ENCODE data around the gene KLHDC8A.

KLHDC8A gene

DNA sequence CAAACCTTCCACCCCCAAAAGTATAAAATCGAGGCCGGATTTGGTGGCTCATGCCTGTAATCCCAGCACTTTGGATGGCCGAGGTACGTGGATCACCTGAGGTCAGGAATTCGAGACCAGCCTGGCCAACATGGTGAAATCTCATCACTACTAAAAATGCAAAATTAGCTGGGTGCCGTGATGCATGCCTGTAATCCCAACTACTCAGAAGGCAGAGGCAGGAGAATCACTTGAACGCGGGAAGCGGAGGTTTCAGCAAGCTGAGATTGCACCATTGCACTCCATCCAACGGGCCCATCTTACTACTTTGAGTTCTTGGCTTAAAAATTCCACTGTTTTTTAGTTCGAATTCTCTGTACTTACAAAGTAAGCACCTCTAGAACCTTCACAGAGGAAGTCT, 11.0 kb downstream of the KLHDC8A start:
- TF ChIP-seq, protein P1, sequence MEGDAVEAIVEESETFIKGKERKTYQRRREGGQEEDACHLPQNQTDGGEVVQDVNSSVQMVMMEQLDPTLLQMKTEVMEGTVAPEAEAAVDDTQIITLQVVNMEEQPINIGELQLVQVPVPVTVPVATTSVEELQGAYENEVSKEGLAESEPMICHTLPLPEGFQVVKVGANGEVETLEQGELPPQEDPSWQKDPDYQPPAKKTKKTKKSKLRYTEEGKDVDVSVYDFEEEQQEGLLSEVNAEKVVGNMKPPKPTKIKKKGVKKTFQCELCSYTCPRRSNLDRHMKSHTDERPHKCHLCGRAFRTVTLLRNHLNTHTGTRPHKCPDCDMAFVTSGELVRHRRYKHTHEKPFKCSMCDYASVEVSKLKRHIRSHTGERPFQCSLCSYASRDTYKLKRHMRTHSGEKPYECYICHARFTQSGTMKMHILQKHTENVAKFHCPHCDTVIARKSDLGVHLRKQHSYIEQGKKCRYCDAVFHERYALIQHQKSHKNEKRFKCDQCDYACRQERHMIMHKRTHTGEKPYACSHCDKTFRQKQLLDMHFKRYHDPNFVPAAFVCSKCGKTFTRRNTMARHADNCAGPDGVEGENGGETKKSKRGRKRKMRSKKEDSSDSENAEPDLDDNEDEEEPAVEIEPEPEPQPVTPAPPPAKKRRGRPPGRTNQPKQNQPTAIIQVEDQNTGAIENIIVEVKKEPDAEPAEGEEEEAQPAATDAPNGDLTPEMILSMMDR (conservative IDR thresholded peaks at IDR 0.05; ENCODE audit: control insufficient read depth, insufficient read depth, low read depth, low read length), result no peak
- H3K4me3 ChIP-seq (ENCODE audit: control insufficient read depth, low read depth, low read length), result no peak overlapping the region
- DNase-seq (ENCODE audit: low read depth), result no peak

DNA sequence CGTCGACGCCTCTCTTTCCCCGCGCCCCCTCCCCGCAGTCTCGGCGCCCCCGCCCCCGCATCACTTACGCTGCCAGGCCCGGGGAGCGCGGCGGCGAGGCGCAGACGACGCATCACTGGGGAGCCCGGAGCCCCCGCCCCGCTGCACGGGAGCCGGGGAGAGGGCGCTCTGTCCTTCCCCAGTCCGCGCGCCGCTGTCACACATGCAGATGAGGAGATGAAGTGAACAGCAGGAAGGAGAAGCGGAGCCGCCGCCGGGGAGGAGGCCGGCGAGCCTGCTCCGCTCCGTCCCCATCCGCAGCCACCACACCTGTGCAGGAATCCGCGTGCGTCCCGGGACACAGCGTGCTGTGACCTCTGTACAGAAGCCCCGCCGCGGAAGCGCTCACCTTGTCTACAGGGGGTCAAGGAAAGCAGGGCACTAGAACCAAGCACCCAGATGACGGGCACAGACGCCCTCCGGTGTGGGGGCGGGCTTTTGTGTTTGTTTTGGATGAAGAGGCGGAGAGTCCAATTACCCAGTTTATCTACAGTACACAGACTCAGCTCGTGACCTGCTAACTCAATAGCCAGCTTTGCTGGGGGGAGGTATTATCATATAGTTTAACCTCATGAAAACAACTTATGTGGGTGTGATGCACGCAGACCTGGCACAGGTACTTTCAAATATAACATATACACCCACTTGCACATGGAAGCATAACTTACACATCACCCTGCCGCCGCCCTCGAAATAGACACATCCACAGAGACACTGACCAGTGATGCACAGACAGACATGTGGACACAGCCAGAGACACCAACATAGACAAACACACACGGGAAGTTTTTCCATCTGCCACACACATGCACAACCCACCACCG, 12.4 kb downstream of the KLHDC8A start:
- H3K4me3 ChIP-seq (ENCODE audit: control insufficient read depth, low read depth, low read length), result no peak overlapping the region
- TF ChIP-seq, protein P1 (conservative IDR thresholded peaks at IDR 0.05; ENCODE audit: control insufficient read depth, insufficient read depth, low read depth, low read length), result no peak
- no peak for DNase-seq (ENCODE audit: low read depth)

DNA sequence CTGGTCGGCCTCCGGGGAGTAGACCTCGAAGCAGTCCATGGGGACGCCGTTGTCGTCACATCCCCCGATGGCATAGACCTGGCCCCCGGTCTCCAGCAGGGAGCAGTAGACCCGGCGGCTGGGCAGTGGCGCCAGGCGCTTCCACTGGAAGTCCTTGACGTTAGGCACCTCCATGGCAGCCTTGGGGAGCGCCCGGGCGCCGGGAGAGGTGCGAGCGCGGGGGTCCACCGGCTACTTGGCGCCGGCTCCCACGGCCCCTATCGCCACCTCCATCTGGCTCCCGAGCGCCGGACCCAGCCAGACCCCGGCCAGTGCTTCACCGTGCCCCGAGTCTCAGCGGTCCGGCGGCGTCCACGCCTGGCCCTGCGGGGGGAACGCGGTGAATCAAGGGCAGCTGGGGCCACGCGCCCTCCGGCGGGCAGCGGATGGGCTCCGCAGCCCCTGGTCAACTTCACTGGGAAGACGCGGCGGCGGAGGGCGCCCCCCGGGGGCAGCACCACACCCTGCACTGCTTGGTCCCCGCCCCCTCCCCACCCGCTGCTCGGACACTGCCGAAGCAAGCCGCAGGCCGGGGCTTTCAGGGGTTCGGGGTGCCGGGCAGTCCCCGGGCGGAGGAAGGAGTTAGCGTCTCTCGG, 13.2 kb downstream of the KLHDC8A start:
- DNase-seq (ENCODE audit: low read depth), result no peak
- no peak overlapping the region for H3K4me3 ChIP-seq (ENCODE audit: control insufficient read depth, low read depth, low read length)
- TF ChIP-seq, protein P1 (conservative IDR thresholded peaks at IDR 0.05; ENCODE audit: control insufficient read depth, insufficient read depth, low read depth, low read length), result no peak

DNA sequence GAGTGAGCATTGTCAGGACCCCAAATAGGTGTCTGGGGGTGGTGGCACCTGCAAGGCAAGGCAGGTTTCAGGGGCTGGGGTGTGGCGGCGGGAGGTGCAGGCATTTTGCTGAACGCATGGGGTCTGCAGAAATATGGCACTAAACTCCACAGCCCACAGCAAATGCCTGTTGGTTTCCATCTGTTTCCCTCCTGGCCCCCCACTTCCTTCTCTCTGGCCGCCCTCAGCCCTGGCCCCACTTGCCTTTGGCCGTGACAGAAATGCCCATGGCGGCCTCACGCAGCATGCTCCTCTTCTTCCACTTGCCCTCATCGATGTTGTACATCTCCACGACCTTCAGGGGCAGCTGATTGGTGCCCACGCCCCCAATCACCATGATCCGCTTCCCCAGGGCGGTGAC, 13.7 kb downstream of the KLHDC8A start:
- TF ChIP-seq, protein P1 (conservative IDR thresholded peaks at IDR 0.05; ENCODE audit: control insufficient read depth, insufficient read depth, low read depth, low read length), result no peak
- no peak for DNase-seq (ENCODE audit: low read depth)
- no peak overlapping the region for H3K4me3 ChIP-seq (ENCODE audit: control insufficient read depth, low read depth, low read length)

DNA sequence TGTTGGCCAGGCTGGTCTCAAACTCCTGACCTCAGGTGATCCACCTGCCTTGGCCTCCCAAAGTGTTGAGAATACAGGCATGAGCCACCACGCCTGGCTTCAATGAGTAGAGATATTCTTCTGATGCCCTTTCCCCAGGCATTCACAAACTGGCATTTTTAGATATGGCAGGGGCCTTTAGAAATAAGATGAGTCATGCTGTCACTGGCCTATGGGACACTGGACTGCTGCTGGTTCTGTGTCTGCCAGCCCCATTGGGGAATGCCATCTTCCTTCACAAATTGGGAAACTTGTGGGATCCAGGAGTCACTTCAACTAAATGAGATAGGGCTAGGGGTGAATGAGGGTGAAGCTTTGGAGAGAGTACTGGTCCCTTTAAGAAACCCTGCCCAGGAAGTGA, 16.0 kb downstream of the KLHDC8A start:
- TF ChIP-seq, protein P1 (conservative IDR thresholded peaks at IDR 0.05; ENCODE audit: control insufficient read depth, insufficient read depth, low read depth, low read length), result no peak
- H3K4me3 ChIP-seq (ENCODE audit: control insufficient read depth, low read depth, low read length), result no peak overlapping the region
- DNase-seq (ENCODE audit: low read depth), result no peak

DNA sequence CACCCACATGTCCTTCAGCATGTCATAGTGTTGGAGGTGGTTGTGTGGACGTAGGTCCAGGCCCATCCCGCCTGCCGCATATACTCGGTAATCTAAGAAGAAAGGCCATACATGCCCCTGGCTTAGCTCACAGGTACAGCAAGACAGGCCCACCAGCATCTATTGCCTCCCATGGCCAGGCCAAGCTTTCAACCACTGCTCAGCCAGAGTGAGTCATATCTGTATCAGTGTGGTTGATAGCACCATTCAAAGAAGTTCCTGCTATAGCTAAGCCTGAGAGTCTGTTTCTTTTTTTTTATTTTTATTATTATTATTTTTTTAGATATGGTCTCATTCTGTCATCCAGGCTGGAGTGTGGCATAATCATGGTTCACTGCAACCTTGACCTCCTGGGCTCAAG, 17.0 kb downstream of the KLHDC8A start:
- DNase-seq (ENCODE audit: low read depth), result no peak
- TF ChIP-seq, protein P1 (conservative IDR thresholded peaks at IDR 0.05; ENCODE audit: control insufficient read depth, insufficient read depth, low read depth, low read length), result no peak
- H3K4me3 ChIP-seq (ENCODE audit: control insufficient read depth, low read depth, low read length), result no peak overlapping the region
